Astrocyte (in vitro differentiated cells and primary cell): ENCODE measurements around the gene ILRUN. TPM values are rescaled to one million over a fixed set of nuclear protein-coding genes. Genes with fewer than 3 reads are reported as not detected.

Source experiments
- DNase-seq: peaks from one replicate; pipeline ENCODE4 v3.0.0-alpha.2; 2010; ENCODE audit warnings: low read depth
- FAIRE-seq: peaks from 2 replicates; lab custom pipeline; 2011; peaks lifted over from hg19 to GRCh38; lab: Jason Lieb, UNC
- H2AFZ ChIP-seq: 2 replicates; pipeline ENCODE4 v1.6.0; 2012; ENCODE audit warnings: low read depth, low read length, inconsistent platforms
- H3K27ac ChIP-seq: 2 replicates; pipeline ENCODE4 v1.5.1; 2011; ENCODE audit warnings: low read depth, low read length, inconsistent platforms
- H3K27me3 ChIP-seq: 2 replicates; pipeline ENCODE4 v1.6.0; 2011; ENCODE audit warnings: low read length, inconsistent platforms; ENCODE audit not compliant: insufficient read depth
- H3K36me3 ChIP-seq: 2 replicates; pipeline ENCODE4 v1.5.1; 2011; ENCODE audit warnings: low read length, inconsistent platforms; ENCODE audit not compliant: insufficient read depth
- H3K4me1 ChIP-seq: 2 replicates; pipeline ENCODE4 v1.5.1; 2011; ENCODE audit warnings: low read length, inconsistent platforms; ENCODE audit not compliant: insufficient read depth
- H3K4me2 ChIP-seq: 2 replicates; pipeline ENCODE4 v1.6.0; 2012; ENCODE audit warnings: low read length, inconsistent platforms
- H3K4me3 ChIP-seq: 2 replicates; pipeline ENCODE4 v1.5.1; 2011; ENCODE audit warnings: low read depth, mild to moderate bottlenecking, low read length, inconsistent platforms; ENCODE audit not compliant: insufficient read depth
- H3K79me2 ChIP-seq: 2 replicates; pipeline ENCODE4 v1.6.0; 2012; ENCODE audit warnings: mild to moderate bottlenecking, low read length, inconsistent platforms; ENCODE audit not compliant: insufficient read depth
- H3K9ac ChIP-seq: 2 replicates; pipeline ENCODE4 v1.6.0; 2012; ENCODE audit warnings: mild to moderate bottlenecking, low read length, inconsistent platforms
- H3K9me3 ChIP-seq: 2 replicates; pipeline ENCODE4 v1.5.1; 2012; ENCODE audit warnings: low read depth, mild to moderate bottlenecking, low read length, inconsistent platforms; ENCODE audit not compliant: insufficient read depth
- H4K20me1 ChIP-seq: 2 replicates; pipeline ENCODE4 v1.6.0; 2012; ENCODE audit warnings: low read length, inconsistent platforms; ENCODE audit not compliant: insufficient read depth
- H3K27ac Mint-ChIP-seq: one replicate; pipeline ENCODE4 v1.8.0; 2021; ENCODE audit warnings: mild to moderate bottlenecking, mixed read lengths; ENCODE audit not compliant: unreplicated experiment
- H3K27me3 Mint-ChIP-seq: one replicate; pipeline ENCODE4 v1.8.0; 2021; ENCODE audit warnings: low read depth, mixed read lengths; ENCODE audit not compliant: unreplicated experiment
- H3K36me3 Mint-ChIP-seq: one replicate; pipeline ENCODE4 v1.8.0; 2021; ENCODE audit warnings: low read depth, mixed read lengths; ENCODE audit not compliant: unreplicated experiment
- H3K4me1 Mint-ChIP-seq: one replicate; pipeline ENCODE4 v1.8.0; 2021; ENCODE audit warnings: low read depth, mixed read lengths; ENCODE audit not compliant: unreplicated experiment
- H3K4me3 Mint-ChIP-seq: one replicate; pipeline ENCODE4 v1.8.0; 2021; ENCODE audit warnings: mild to moderate bottlenecking, moderate library complexity, mixed read lengths; ENCODE audit not compliant: unreplicated experiment
- H3K9me3 Mint-ChIP-seq: one replicate; pipeline ENCODE4 v1.8.0; 2021; ENCODE audit warnings: mild to moderate bottlenecking, mixed read lengths; ENCODE audit not compliant: unreplicated experiment
- EZH2 ChIP-seq: IDR thresholded peaks from 2 replicates; pipeline ENCODE4 v1.6.1; 2012; ENCODE audit warnings: mild to moderate bottlenecking, low read length, inconsistent platforms; ENCODE audit not compliant: insufficient read depth
- total RNA-seq: library from RNA; stranded (reverse); gene quantifications from 2 replicates; pipeline ENCODE4 v1.2.1, GENCODE V29; 2021
- TF ChIP-seq, protein P1 (sequence below): IDR thresholded peaks from 2 replicates; pipeline ENCODE4 v1.5.1; 2011; ENCODE audit warnings: low read depth, mild to moderate bottlenecking, inconsistent platforms, low read length, moderate library complexity; ENCODE audit not compliant: insufficient read depth

Gene ILRUN
- total RNA-seq, 1 donor from 2014 or later = 63.3 TPM

DNA sequence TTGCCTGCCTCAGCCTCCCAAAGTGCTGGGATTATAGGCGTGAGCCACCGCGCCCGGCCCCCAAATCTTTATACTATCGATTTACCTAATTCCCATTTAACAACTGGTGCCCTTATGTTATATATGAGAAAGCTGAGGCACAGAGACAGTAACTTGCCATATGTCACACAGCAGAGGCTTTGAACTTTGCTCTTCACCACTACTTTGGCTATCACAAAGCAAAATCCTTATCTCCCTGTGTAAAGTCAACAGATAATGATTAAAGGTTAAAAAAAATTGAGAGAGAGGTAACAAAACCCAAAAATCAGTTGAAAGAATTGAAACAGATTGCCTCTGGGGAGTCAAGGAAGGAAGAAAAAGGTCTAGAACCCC is 22.3 kb downstream of the ILRUN start:
- Histone ChIP-seq H4K20me1 (peaks cover 23% of the 10 kb centered on the region), H3K4me2 (no peak overlapping the region), H3K9ac (no peak overlapping the region), H3K36me3 (no peaks in the 10 kb centered on the region), H2AFZ (no peak overlapping the region), H3K9me3 (no peaks in the 10 kb centered on the region), H3K27me3 (no peaks in the 10 kb centered on the region), H3K27ac (no peak overlapping the region), H3K4me1 (peaks cover 4% of the 10 kb centered on the region), H3K79me2 (peaks cover 70% of the 10 kb centered on the region), H3K4me3 (no peak overlapping the region)
- Mint-ChIP-seq H3K9me3 (no peaks in the 10 kb centered on the region), H3K4me1 (peaks cover 19% of the 10 kb centered on the region), H3K27me3 (no peaks in the 10 kb centered on the region), H3K27ac (no peak overlapping the region), H3K4me3 (no peak overlapping the region), H3K36me3 (no peaks in the 10 kb centered on the region)
- FAIRE-seq = no peak
- TF ChIP-seq, protein P1, sequence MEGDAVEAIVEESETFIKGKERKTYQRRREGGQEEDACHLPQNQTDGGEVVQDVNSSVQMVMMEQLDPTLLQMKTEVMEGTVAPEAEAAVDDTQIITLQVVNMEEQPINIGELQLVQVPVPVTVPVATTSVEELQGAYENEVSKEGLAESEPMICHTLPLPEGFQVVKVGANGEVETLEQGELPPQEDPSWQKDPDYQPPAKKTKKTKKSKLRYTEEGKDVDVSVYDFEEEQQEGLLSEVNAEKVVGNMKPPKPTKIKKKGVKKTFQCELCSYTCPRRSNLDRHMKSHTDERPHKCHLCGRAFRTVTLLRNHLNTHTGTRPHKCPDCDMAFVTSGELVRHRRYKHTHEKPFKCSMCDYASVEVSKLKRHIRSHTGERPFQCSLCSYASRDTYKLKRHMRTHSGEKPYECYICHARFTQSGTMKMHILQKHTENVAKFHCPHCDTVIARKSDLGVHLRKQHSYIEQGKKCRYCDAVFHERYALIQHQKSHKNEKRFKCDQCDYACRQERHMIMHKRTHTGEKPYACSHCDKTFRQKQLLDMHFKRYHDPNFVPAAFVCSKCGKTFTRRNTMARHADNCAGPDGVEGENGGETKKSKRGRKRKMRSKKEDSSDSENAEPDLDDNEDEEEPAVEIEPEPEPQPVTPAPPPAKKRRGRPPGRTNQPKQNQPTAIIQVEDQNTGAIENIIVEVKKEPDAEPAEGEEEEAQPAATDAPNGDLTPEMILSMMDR = no peak
- no peak for TF ChIP-seq EZH2
- DNase-seq = no peak

GRCh38 chr6:34673064-34673463 is 23.5 kb downstream of the ILRUN start:
- H3K27ac Mint-ChIP-seq = peak overlapping the region; percentile 53
- Histone ChIP-seq H3K9ac (no peak overlapping the region), H3K4me3 (no peak overlapping the region), H3K27me3 (no peaks in the 10 kb centered on the region), H3K36me3 (no peaks in the 10 kb centered on the region), H2AFZ (no peak overlapping the region), H3K4me1 (peaks cover 4% of the 10 kb centered on the region), H3K4me2 (no peak overlapping the region), H3K79me2 (peaks cover 76% of the 10 kb centered on the region), H3K27ac (no peak overlapping the region), H4K20me1 (peaks cover 23% of the 10 kb centered on the region), H3K9me3 (no peaks in the 10 kb centered on the region)
- no peaks in the 10 kb centered on the region for H3K36me3 Mint-ChIP-seq
- no peaks in the 10 kb centered on the region for H3K9me3 Mint-ChIP-seq
- no peak for TF ChIP-seq EZH2
- TF ChIP-seq, protein P1 = no peak
- no peaks in the 10 kb centered on the region for H3K27me3 Mint-ChIP-seq
- peaks cover 19% of the 10 kb centered on the region for H3K4me1 Mint-ChIP-seq
- DNase-seq (no peak), FAIRE-seq (no peak)
- H3K4me3 Mint-ChIP-seq = no peak overlapping the region

DNA sequence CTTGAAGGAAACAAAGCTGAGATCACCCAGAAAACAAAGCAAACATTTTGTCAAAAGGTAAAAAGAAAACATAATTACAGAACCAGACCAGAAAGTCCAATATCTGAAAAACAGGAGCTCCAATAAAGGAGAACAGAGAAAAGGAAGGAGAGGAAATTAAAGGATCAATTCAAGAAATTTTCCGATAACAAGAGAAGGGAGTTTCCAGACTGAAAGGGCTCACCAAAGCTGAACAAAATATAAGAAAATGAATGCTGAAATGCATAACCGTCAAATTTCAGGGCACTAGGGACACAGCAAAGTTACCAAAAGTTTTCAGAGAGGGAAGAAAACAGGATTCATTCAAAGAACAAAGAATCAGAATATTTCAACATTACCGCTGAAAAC is 23.9 kb downstream of the ILRUN start:
- Histone ChIP-seq H3K79me2 (peaks cover 79% of the 10 kb centered on the region), H3K36me3 (no peaks in the 10 kb centered on the region), H2AFZ (no peak overlapping the region), H3K4me3 (no peak overlapping the region), H3K9me3 (no peaks in the 10 kb centered on the region), H3K4me2 (no peak overlapping the region), H3K27me3 (no peaks in the 10 kb centered on the region), H3K27ac (no peak overlapping the region), H3K9ac (no peak overlapping the region), H3K4me1 (peaks cover 4% of the 10 kb centered on the region), H4K20me1 (peaks cover 23% of the 10 kb centered on the region)
- H3K27ac Mint-ChIP-seq = peak overlapping the region; percentile 14
- FAIRE-seq (no peak), DNase-seq (no peak)
- no peak for TF ChIP-seq EZH2
- TF ChIP-seq, protein P1 = no peak
- peaks cover 20% of the 10 kb centered on the region for H3K4me1 Mint-ChIP-seq
- H3K27me3 Mint-ChIP-seq = no peaks in the 10 kb centered on the region
- no peak overlapping the region for H3K4me3 Mint-ChIP-seq
- no peaks in the 10 kb centered on the region for H3K9me3 Mint-ChIP-seq
- H3K36me3 Mint-ChIP-seq = no peaks in the 10 kb centered on the region
